KBM-7 (cell line): ENCODE data around the gene CBFA2T3.

Experiments
- DNase-seq: peaks from one replicate; pipeline ENCODE4 v3.0.0-alpha.2; 2015
- in situ Hi-C: fragments of 300-500 bp; cut with MboI; formaldehyde crosslinking; loops from 2 replicates; pipeline ENCODE4 v1.14.3; 2020; ENCODE audit warnings: low sequenced_read_pairs, low pct_unique_long_range_greater_than_20kb, mixed read lengths

Gene CBFA2T3

DNA sequence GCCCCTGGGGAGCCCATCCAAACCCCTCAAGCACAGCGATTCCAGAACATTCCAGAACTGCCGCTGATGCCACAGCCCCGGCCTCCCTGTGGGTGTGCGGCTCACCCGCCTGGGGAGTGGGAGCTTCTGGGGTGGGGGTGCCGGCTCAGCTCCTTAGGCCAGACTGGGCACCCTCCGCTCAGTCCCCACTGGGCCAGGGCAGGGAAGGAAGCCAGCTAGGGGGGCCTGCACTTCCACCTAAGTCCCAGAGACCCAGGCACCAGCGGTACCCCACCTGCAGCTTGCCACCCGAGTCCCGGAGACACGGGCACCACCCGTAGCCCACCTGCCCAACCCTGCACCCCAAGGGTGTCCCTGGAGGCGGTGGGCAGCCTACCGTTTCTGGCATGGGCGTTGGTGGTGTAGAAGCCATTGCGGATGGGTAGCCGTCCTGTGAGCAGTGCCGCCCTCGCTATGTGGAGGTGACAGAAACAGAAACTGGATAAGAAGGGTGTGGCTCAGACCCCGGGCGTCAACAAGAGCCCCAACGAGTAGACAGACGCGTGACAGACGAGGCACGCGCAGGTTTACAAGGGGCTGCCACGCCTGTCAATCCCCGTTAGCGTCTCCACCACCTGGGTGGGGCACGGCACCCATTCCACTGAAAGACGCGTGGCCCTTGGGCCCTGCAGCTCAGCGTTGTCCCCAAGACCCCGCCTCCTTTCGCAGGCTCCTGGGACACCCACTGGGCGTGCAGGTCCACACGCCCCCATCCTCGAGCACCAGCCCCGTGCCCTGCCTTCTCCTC is 135.3 kb downstream of the CBFA2T3 start:
- in situ Hi-C loops: no loop called here

DNA sequence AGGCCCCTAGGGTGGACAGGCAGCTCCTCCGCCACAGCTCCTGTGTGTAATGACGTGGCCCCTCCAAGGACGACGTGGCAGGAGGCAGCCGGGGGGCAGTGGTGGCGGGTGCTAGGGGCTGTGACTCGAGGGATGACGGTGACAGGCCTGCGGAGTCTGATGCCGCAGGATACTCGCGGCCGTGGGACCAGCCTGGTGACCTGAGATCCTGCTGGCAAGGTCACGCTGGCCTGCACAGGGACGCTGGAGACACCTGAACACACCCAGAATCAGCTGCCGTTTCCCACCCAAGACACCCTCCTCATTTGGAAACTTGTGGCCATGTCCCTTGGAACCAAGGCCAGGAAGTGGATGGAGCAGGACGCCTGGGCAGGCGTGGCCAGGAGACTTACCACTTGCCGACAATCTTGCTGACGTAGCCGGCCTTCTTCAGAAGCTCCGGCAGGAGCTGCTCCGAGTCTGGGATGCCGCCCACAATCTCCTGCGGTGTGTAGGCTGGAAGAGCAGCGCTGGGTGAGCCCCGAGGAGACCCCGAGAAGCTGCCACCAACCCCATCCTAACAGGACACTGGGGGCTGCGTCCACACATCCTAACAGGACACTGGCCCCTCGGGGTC is 136.3 kb downstream of the CBFA2T3 start:
- DNase-seq: no peak
- in situ Hi-C loops: no loop called here

More for the DNA sequence above, 135.3 kb downstream of the CBFA2T3 start:
- no peak for DNase-seq

DNA sequence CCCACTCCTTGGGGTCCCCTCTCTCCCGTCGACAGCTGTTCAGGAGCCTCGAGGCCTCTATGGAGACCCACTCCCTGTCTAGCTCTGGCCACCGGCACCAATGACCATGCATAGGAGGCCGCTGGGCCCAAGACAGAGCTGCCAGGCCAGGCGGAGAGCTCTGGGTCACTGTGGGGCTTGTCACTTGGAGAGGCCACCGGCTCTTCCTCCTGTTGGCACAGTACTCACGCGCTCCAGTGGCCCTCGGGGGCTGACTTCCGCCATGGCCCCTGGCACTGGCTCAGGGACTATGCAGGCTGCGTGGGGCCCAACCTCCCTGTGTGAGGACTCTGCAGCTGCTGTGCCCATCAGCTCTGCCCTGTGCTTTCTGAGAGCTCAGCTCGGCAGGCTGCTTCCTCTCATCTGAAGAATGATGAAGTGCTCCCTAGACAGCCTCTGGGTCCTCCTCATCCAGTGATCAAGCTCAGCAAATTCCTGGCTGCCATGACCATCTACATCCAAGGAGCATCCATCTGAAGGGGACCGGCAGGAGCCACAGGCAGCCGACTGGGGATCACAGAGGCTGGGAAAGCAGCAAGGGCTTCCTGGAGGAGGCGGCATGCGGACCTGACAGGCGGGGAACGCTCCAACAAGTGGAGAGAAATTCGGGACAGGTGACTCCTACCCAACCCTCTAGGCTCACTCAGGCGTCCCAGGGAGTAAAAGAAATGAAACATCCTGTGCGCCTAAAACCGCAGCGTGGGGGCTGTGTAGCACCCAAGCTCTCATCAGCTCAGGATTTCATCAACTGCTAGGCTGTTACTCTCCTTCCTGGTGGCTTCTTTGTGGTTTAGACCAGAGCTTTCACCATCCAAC is 137.0 kb downstream of the CBFA2T3 start:
- no peak for DNase-seq
- in situ Hi-C loops: no loop called here

DNA sequence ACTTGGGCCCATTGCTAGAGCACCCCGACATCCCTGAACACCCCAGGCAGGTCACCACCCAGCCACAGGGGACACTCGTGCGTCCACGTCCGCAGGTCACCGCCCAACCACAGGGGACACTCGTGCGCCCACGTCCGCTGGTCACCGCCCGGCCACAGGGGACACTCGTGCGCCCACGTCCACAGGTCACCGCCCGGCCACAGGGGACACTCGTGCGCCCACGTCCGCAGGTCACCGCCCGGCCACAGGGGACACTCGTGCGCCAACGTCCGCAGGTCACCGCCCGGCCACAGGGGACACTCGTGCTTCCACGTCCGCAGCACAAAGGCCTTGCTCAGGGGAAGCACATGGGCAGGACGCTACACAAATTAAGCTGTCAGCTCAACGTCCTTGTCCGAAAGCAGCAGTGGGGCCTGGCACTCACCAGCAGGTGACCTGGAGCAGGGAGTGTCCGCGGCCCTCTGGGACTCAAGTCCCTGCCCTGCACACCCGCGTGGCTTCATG is 137.9 kb downstream of the CBFA2T3 start:
- in situ Hi-C loops: no loop called here
- no peak for DNase-seq

DNA sequence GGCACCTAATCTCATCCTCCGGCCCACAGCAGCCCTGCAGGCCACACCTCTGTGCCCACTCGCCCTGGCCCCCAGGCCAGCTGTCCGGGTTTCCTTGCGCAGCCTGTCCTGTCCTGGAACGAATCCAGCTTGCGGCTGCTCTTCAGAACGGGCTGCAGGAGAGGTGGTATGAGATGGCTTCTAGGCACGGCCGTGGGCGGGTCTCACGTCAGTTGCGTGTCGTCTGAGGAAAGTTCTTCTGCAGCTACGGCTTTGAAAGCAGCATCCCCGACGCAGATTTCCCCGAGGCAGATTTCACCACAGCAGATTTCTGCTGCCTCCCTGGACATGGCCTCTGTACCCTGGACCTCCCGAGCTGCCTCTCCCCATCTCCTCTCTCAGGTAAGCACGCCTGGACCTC is 138.4 kb downstream of the CBFA2T3 start:
- no peak for DNase-seq
- in situ Hi-C loops: no loop called here

DNA sequence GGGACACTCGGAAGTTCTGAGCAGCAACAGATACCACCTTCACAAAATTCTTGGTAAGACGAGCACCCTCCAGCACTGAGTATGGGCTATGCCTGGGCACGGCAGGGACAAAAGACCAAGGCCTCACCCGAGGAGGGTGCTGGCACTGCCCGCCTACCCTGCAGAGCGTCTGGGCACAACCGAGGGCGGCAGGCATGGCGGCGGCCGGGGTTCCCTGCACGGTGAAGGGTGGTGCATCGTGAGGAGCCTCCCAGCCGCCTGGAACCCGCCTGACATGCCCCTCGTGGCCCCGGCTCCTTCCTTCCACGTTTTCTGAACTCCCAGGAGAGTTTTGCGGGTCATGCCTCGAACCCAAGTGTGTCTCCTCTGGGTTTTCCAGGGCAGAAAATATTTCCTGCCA is 139.2 kb downstream of the CBFA2T3 start:
- no peak for DNase-seq
- in situ Hi-C loops: no loop called here

DNA sequence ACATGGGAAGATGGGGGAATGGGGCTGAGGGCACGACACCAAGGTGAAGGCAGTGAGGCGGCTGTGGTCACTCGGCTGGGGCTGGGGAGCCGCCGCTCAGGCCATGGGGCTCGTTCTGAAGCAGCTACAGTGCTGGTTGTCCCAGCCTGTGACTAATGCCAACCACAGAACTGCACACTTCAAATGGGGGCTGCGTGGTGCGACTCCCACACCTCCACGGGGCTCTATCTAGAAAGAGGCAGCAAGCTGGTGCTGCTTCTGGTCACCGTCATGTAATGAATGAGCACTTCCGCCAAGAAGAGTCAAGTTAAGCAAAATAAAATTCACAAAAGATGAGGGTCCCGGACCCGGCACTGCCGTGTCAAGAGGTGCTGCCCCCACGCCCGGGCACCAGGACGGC is 140.2 kb downstream of the CBFA2T3 start:
- in situ Hi-C loops: no loop called here
- DNase-seq: no peak

DNA sequence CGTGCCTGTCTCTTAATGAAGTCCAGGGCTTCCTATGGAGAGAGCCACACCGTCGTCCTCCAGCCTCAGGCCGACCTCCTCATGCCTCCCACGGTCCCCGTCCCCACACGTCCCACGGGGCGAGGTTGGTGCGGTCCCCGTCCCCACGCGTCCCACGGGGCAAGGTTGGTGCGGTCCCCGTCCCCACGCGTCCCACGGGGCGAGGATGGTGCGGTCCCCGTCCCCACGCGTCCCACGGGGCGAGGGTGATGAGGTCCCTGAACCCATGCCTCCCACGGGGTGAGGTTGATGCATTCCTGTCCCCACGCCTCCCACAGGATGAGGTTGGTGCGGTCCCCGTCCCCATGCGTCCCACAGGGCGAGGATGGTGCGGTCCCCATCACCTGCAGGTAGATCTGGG is 141.2 kb downstream of the CBFA2T3 start:
- in situ Hi-C loops: no loop called here
- no peak for DNase-seq

DNA sequence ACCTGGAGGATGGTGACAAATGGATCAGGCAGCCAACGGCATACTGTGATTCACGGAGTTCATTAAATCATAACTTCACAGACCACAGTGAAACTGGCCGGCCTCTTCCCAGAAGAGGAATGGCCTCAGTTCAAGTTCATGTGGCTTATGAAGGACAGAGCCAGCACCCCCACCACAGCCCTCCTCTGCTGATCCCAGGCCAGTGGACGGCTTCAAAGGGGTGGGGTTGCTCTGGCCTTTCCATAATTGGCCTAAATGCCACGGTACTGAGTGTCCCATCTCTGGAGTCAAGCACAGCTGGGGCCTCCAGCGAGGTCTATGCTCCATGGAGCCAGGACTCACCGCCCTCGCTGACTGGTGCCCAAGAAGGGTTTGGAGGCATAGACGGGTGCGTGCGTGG is 141.6 kb downstream of the CBFA2T3 start:
- in situ Hi-C loops: no loop called here
- no peak for DNase-seq

DNA sequence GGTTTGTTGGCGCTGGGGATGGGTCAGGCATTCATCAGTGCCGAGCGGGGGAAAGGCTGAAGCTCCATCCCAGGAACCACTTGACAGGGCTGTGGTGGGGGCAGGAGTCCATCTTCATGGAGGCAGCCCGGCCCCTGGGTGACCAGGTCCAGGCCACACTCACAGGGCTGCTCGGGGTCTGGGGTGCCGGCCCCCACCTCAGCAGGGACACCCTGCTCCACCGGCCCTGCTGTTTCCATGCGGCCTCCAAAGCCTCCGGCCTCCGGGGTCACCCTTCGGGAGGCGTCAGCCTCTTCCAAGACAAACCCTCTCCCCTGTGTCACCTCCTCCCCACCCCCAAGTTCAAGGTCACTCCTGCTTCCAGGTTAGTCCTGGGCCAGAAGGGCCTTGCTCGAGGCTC is 142.3 kb downstream of the CBFA2T3 start:
- in situ Hi-C loops: no loop called here
- no peak for DNase-seq

DNA sequence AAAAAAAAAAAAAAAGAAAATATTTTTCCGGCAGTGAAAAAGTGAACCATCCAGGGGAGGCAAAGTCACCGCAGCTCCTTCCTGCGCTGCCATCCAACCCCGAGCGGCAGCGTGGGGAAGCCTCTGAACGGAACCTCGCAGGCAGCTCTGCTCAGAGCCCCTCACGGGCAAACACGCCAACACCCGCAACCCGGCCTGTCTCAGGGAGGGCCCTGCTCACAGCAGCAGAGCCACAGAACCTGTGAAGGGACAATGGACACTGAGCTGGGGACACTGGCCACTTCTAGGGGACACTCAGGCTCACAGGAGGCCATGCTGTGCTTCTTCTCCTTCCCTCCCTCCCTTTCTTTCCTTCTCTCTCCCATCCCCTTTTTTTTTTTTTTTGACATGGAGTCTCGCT is 143.9 kb downstream of the CBFA2T3 start:
- DNase-seq: no peak
- in situ Hi-C loops: no loop called here

DNA sequence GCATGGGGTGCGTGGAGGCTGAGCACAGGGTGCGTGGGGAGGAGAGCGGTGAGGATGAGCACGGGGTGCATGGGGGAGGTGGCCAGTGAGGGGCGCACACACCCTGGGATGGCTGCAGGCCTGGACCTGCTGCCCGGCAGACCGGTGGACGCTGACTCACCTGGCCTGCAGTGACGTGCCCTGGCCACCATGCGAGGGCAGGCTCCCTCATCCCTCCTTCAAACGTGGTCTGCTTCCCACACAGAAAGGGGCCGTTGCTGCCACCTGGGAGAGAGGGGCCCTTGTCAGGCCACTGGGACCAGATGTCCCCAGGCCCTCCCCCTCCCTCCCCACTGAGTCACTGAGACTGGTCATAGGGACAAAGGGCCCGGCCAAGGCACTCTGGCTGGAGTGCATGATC is 145.2 kb downstream of the CBFA2T3 start:
- in situ Hi-C loops: no loop called here
- no peak for DNase-seq

DNA sequence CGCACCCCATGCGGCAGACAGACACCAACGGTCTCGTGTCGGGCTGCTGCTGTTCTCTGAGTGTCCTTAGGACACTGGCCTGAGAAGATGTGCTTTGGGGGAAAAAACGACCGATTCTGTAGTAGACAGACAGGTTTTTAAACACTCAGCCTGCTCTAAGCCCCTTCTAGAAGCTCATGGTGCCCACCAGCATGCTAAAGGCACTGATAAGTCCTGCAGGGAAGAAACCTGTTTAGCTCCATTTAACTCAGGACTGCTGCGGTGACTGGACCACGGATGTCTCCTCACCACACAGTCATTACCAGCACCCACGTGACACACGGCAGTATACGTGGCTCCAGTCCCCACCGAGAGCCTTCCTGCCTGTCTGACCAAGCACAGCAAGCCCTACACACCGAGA is 146.2 kb downstream of the CBFA2T3 start:
- in situ Hi-C loops: no loop called here
- DNase-seq: no peak

DNA sequence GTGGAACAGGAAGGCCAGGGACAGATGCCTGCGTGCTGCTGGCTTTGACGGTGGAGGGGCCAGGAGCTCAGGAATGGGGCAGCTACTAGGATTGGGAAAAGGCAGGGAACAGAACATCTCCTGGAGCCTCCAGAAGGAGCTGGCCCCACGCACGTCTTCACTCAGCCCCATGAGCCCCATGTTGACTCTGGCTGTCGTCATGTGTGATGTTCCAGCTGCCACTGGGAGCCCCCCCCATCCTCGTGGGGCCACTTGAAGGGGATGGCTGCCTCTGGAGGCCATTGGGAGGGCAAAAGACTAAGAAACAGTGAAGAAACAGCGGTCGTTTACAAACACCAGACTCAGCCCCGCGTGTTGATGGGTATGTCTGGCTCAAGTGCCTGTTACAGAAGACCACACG is 146.7 kb downstream of the CBFA2T3 start:
- in situ Hi-C loops: no loop called here
- no peak for DNase-seq

DNA sequence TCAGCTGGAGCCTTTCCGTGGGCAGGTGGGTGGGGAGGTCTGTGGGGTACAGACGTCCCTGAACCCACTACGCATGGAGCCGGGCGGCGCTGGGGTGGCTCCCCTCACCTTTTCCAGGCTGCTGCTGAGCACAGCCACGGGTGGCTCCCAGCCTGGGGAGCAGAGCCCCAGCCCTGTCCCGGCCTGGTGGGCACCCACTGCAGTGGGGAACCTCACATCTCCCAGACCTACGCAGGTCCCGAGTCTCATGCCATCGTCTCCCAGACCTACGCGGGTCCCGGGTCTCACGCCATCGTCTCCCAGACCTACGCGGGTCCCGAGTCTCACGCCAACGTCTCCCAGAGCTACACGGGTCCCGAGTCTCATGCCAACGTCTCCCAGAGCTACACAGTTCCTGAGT is 148.3 kb downstream of the CBFA2T3 start:
- in situ Hi-C loops: no loop called here
- no peak for DNase-seq

DNA sequence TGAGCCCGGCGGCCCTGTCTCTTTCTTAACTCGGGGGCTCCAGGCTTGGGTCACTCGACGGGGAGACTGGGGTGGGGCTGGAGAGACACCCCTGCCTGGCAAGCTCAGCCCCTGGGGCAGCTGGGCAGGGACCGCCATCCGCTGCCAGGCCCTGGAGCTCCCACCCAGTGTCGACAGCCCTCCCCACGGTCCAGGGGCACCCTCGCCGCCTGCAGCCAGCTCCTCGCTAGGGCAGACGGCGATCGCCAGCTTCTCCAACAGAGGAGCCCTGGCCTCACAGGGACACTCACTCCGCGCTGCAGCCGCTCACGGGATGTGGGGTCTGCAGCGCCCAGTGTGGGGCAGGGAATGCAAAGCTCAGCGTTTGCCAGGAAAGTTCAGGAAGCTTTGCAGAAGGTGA is 149.3 kb downstream of the CBFA2T3 start:
- DNase-seq: no peak
- in situ Hi-C loops: no loop called here

DNA sequence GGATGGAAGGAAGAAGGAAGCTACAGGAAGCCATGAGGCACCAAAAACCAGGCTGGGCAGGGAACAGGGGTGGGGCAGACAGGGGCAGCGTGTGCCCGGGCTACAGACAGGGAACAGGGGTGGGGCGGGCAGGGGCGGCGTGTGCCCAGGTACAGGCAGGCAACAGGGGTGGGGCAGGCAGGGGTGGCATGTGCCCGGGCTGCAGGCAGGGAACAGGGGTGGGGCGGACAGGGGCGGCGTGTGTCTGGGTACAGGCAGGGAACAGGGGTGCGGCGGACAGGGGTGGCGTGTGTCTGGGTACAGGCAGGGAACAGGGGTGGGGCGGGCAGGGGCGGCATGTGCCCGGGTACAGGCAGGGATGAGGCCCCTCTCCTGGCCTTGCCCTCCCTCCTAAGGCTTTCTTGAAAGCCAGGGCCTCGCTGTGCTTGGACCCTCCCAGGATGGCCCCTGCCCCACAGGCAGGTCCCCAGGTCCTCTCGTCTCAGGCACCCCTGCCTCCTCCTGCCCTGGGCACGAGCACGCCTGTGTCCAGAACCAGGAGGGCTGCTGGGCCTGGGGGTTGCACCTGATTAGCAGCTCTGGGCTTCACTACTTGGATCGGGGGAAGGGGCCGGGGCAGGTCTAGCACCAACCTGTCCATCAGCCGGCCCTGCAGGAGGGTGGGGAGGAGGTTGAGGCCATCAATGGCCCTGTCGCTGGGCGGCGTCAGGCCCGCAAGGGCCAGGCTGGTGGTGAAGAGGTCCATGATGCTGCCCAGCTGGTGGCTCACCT is 150.8 kb downstream of the CBFA2T3 start:
- in situ Hi-C loops: no loop called here
- DNase-seq: no peak

DNA sequence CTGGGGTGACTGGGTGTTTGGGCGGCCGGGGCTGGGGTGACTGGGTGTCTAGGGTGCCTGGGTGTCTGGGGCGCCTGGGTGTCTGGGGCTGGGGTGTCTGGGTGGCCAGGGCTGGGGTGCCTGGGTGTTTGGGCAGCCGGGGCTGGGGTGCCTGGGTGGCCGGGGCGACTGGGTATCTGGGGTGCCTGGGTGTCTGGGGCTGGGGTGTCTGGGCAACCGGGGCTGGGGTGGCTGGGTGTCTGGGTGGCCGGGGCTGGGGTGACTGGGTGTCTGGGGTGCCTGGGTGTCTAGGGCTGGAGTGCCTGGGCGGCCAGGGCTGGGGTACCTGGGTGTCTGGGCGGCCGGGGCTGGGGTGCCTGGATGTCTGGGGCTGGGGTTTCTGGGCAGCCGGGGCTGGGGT is 151.9 kb downstream of the CBFA2T3 start:
- no peak for DNase-seq
- in situ Hi-C loops: no loop called here
